ENCODE results near the gene NECAB2.

NECAB2 gene

DNA sequence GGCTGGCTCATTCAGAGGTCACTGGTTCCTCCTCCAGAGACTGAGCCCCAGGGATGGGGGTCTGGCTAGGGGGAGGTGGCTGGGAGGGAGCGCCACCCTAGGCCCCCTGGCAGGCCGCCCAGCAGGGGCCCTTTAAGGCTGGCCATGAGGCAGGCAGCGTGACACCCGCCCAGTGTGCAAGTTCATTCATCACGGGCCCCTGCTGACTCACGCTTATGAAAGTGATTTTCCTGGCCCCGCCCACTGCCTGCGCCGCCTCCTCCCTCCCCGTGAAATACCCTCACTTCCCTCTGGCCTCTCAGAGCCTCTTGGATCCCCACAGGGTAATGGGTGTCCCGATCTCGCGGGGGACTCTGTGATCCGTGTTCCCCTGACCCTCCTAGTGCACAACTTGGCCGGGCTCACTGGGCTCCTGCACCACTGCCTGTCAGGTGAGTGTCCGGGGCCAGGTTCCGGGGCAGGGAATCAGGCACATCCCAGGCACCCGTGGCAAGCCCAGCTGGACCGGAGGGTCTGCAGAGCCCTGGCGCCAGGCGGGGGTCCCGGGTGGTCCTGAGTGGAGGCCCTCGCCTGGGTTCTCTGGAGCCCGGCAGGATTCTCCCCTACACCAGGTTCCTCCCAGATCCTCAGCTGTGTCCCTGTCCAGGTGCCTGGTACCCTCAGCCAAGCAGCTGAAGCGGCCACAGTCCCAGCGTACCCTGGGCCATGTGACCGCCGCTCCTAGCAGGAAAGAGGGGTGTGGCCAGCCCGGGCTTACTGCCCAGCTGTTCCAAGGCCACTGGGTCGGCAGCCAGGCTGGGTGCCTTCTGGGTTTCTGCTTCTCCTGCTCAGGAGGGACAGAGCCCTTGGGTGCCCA is 14.9 kb upstream of the NECAB2 start, which contains the start of gene OSGIN1:
OSGIN1 (plus strand) TSS at position 301 of the 856 bp plus-strand sequence. CDS start 4,432 bp downstream, outside the sequence.
- no peak for DNase-seq

DNA sequence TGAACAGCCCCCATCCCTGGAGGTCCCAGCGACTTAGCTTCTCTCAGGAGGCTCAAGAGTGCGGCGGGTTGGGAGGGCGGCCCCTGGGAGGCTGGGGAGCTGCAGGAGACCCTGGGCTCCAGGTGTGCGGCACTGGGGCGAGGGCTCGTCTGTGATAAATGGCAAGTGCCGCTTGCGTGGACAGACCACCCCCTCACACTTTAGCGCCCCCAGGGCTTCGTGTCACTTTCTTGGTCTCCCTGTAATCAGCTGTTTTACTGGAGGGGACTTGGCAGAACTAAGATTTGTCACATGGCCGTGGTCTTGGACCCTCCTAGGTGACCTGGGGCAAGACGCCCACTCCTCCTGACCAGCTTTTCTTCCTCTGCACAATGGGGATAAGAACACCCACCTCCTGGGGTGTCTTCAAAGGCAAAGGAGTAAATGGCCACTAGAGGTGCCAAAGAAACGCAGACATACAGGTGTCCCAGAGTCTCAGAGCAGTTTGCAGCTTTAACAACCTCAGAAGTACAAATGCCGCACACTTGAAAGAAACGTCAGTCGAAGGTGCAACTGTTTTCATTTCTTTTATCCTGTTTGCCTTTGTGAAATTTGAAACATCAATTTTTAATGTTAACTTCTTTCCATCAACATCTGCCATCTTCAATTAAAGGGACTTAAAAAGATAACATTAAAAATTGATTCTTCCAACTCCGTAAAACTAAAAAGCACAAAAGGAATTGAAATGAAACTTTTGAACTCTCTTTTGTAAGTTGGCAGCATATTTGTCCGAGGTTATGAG is 14.1 kb upstream of the NECAB2 start:
- DNase-seq, result no peak

DNA sequence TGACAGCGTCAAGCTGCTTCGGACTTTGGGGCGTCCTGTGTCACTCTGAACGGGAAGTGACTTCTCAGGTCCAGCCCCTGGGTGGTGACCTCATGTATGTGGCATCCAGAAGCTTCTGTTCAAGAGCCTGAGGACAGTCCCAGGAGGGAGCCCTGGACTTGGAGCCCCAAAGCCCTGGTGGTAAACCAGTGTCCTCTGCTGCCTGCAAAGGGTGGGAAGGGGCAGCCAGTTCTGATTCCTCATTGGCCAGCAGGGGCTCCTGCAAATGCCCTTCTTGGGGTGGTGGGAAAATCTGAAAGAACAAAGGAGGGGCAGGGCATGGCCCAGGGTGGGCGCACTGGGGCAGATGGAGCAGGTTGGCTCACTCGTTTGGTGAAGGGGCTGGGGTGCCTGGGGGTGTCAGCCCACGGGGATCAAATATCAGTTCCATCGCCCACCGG is 13.4 kb upstream of the NECAB2 start:
- no peak for DNase-seq

DNA sequence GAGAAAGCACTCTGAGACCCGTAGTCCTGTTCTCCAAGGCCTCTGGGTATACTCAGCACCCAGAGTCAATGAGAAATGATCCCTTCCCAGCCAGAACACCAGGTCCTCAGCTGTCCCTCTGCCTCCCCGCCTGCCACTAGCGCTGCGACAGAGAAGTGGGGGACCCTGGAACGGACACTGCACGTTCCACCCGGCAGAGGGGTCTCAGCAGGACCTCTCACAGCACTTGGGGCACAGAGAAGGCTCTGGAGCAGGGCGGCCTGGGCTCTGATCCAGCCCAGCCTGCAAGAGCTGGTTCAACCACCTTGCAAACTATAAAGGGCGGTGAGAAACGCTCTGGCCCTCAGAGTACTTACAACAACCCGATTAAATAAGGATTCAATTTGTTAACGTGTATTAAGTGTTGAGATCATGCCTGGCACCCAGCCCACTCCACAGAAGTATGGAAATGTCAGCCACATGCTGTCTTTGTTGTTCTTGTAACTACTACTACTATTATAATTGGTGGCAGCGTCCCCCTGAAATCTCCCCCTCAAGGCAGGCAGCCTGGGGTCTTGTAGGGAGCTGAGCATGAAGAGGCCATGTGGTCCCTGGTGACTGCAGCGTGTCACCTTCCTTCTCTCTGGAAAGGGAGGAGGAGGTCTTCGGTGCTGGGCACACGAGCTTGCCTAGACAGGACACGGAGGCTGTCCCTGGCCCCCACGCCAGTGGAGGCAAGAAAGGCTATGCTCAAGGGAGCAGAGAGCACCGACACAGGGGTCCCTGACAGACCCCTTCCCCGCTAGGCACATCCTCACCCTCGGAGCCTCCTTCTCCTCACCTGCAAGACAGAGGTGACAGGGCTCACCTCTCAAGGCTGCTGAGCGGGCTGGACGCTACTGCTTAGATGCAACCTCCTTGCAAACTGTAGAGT is 12.6 kb upstream of the NECAB2 start:
- DNase-seq, result no peak

DNA sequence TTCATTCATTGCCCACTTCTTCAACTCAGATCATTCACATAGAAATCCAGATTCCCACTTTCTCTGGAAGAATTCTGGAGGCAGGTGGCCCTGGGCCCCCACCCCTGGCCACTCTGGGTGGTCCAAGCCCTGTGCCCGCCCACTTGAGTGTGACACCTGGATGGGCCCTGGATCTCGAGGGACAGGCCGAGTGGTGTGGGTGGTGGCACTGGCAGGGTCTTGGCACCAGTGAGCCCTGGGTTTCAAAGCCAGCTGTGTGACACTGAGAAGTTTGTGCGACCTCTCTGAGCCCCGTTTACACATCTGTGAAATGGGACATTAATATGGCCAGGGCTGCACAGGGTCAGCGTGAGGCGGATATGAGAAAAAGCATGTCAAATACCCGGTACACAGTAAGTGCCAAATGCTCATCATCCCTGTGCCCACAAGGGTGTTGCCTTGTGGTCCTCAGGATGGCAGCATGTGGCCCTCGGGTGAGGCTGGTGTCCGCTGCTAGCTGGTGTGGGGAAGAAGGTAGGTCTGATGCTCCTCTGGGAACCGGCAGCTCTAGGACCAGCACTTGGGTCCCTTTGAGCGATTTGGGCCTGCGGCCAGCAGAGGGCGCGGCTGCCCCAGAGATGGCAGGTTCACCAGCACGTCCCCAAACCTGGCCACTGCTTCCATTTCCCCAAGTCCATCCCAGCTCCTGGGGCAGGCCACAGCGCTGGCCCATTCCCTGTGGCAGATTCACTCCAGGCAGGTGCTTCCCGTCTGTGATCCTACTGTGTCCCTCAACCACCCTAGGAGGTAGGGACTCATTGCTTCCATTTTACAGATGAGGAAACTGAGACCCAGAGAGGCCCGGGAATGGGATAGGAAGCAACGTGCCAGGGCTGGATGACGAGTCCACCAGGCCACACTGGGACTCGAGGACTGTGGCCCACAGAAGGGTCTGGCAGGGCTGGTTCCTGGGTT is 11.4 kb upstream of the NECAB2 start:
- peak; percentile 40 for DNase-seq

DNA sequence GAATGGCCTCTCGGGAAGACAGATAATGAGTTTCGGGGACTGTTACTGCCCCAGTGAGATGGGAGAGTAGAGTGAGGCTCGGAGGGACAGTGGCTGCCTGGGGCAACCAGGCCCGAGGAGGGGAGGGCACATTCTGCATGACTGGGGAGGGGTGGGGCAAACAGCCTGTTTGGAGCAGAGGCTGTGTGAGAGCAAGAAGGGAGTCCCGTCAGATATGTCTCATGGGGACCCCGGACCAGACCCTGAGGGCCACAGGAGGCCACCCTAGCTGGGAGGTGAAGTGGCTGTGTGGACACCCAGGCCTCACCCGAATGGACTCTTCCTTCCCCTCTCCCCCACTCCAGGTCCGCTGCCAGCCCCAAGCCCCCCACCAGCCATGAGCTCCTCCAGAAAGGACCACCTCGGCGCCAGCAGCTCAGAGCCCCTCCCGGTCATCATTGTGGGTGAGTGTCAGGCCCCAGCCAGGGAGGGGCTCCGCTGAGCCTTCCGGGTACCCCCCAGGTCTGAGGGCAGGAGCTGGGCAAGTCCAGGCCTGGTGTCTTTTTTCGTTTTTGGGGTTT is 10.7 kb upstream of the NECAB2 start:
- no peak for DNase-seq

DNA sequence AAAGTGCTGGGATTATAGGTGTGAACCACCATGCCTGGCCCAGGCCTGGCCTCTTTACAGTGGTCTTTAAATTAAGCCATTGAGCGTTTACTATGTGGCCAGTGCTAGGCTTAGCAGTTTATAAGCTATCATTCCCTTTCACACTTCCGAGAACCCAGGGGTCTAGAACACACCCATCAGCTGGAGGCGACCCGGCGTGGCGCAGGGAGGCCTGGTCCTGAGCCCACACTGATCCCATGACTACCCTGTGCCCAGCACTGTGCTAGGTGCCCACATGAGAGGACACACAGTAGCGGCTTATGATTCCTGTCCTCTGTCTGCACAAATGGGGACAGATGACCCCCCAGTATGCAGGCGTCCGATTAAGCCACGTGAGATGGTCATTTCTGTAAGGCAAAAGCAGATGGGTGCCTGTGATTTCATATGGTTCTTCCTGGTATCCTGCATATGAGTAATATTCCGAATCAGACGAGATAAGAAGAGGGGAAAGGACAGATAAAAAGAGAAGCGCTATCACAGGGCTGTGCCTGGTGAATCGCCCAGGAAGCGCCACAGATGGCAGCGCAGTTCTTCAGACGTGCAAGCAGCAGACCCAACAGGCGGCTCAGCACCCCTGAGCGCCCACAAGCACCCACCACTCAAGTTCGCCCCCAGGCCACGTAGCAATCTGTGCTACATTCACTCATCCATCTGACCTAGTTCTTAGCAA is 9.8 kb upstream of the NECAB2 start:
- no peak for DNase-seq

DNA sequence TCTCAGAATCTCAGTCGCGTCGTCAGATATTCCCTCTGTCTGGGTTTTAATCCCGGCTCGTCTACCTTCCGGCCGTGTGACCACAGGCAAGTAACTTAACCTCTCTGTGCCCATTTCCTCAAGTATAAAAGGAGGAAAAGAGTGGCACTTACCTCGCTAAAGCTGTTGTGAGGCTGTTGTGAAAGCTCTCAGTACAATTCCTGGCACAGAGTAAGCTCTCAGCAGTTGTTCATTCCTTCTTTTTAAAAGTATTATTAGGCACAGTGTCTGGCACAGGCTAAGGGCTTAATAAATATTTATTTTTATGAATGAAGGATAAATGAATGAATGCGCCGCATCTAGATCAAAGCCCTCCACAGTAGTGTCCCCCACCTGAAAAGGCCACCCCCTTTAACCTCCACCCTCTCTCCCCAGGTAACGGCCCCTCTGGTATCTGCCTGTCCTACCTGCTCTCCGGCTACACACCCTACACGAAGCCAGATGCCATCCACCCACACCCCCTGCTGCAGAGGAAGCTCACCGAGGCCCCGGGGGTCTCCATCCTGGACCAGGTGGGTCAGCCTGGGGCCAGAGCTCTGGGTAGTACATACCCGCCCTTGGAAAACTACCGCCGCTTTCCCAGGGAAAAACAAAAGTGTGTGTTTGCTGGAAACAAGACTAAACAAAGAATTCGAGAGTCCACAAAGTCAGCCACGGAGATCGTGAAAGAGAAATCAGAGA is 9.0 kb upstream of the NECAB2 start:
- DNase-seq, result no peak

DNA sequence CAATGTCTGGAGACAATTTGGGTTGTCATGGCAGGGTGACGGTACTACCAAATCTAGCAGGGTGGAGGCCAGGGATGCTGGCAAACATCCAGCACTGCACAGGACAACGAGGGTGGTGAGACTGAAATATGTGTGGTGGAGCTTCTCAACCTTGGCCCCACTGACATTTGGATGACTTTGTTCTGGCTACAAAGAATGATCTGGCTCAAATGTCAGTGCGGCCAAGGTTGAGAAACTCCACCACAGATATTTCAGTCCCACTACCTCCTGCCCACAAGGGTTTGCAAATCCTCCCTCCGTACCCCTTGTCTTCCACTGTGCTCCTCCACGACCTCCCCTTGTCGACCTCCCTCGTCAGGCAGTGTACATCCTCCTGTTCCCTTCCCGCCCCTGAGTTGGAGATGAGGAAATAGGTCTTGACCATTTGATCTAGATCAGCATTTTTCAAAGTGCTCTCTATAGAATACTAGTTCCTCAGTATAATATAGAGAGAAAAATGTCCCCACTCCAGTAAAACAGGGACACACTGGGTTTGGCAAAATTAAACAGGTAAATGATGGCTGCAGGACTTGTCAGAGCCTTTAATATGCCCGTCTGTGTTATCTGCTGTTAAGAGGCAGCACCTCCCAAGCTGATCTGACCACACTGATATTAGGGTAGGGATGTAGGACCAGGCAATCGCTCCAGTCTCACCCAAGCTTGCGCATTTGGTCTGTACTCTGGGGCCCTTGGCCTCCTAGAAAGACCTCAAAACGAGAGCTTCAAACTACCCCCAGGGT is 8.2 kb upstream of the NECAB2 start:
- DNase-seq, result no peak

DNA sequence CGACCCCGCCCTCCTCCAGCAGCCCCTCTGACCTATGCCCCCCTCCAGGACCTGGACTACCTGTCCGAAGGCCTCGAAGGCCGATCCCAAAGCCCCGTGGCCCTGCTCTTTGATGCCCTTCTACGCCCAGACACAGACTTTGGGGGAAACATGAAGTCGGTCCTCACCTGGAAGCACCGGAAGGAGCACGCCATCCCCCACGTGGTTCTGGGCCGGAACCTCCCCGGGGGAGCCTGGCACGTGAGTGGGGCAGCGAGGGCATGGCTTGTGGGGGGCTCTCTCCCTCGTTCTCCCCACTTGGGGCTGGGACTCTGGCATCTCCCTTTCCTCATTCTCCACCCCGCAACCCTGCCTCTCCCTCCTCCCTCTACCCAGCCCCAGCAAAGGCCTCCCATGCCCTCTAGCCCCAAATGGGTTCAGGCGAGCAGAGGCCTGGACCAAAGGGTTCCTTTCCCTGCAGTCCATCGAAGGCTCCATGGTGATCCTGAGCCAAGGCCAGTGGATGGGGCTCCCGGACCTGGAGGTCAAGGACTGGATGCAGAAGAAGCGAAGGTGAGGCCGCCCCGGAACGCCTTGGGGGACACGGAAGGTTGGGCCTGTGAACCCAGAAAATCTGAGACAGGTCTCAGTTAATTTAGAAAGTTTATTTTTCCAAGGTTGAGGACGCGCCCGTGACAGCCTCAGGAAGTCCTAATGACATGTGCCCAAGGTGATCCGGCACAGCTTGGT is 7.4 kb upstream of the NECAB2 start:
- DNase-seq, result no peak

DNA sequence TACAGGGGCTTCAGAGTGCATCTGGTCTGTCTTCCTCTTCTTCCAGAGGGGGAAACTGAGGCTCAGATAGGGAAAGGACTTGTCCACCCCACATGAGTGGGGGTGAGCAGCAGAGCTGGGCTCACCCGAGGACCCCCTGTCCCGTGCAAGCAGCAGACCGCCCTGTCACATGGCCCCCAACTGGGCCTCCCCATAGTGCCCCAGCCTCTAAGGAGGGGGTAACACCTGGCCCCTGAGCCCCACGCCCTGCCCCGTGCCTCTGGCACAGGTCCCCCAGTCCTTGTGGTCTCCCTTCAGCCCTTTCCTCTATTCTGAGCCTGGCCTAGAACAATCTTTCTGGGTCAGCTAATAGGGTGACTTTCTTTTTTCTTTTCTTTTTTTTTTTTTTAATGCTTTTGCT is 6.5 kb upstream of the NECAB2 start:
- no peak for DNase-seq

DNA sequence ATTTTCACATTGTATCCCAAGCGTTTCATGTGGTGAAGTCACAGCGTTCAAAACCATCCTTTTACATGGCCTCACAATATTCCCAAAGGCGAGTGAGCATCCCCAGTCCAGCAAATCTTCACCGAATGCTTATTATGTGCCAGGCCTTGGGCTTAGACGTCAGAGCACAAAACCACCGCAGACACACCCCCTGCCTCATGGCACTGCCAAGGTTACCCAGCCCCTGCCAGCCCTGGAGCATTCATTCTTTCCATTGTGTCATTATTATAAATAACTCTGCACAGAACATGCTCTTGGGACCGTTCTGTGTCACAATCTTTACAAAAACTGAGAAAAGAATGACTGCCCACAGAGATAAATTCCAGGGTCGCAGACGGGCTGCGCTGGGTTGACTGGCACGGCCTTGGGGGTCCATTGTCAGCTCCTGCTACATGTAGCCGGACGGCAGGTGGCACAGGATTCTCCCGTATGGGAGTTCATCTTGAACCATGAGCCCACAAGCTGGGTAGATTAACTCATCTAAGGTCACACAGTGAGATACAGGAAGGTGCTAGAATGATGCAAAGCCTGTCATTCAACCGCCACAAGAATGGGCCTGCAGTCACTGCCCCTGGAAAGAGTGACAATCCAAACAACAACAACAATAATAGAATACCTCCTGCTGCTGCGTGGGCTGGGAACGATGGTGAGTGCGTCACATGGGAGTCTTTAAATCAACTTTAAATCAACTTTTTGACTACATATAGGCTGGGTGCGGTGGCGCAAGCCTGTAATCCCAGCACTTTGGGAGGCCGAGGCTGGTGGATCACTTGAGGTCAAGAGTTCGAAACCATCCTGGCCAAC is 4.5 kb upstream of the NECAB2 start:
- no peak for DNase-seq

DNA sequence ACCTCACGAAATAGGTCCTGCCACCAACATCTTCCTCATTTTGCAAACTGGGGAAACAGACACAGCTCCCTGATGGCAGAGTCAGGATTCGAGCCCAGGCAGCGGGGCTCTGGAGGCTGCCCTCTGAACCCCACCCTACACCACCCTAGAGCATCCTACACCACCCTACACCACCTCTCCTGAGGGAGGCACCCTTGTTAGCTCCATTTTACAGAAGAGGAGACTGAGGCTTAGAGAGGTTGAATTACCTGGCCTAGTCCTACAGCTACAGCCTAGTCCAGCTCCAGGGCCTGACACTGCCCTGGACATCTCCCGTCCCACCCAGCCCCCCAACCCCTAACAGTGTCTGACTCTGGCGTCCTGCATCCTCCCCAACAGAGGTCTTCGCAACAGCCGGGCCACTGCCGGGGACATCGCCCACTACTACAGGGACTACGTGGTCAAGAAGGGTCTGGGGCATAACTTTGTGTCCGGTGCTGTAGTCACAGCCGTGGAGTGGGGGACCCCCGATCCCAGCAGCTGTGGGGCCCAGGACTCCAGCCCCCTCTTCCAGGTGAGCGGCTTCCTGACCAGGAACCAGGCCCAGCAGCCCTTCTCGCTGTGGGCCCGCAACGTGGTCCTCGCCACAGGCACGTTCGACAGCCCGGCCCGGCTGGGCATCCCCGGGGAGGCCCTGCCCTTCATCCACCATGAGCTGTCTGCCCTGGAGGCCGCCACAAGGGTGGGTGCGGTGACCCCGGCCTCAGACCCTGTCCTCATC is 3.2 kb upstream of the NECAB2 start:
- DNase-seq, result no peak

DNA sequence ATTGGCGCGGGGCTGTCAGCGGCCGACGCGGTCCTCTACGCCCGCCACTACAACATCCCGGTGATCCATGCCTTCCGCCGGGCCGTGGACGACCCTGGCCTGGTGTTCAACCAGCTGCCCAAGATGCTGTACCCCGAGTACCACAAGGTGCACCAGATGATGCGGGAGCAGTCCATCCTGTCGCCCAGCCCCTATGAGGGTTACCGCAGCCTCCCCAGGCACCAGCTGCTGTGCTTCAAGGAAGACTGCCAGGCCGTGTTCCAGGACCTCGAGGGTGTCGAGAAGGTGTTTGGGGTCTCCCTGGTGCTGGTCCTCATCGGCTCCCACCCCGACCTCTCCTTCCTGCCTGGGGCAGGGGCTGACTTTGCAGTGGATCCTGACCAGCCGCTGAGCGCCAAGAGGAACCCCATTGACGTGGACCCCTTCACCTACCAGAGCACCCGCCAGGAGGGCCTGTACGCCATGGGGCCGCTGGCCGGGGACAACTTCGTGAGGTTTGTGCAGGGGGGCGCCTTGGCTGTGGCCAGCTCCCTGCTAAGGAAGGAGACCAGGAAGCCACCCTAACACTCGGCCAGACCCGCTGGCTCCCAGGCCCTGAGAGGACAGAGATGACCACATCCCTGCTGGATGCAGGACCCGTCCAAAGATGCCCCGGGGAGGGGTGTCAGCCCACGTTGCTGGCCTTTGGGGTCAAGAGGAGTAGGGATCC is 2.4 kb upstream of the NECAB2 start:
- no peak for DNase-seq

DNA sequence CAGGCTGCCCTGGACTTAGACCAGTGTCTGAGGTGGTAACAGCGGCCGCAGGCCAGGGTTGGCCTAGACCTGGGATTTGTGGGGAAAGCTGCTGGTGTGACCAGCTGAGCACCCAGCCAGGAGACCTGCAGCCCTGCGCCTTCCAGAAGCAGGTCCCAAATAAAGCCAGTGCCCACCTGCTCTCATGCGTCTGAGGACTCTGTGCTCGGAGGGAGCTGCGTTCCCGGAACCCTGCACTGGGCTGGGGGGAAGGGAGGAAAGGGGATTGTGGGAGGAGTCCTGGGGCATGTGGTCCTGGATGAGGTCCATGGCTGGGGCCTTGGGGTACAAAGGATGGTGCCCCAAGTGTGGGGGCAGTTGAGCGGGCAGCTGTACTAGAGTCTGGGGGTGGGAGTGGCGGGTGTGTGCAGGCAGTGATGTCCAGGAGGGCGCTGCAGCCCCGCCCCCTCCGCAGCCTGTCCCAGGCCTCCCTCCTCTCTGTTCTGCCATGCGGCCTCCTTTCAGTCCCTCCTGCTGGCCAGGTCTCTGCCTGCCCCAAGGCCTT is 1.8 kb upstream of the NECAB2 start:
- DNase-seq, result no peak

DNA sequence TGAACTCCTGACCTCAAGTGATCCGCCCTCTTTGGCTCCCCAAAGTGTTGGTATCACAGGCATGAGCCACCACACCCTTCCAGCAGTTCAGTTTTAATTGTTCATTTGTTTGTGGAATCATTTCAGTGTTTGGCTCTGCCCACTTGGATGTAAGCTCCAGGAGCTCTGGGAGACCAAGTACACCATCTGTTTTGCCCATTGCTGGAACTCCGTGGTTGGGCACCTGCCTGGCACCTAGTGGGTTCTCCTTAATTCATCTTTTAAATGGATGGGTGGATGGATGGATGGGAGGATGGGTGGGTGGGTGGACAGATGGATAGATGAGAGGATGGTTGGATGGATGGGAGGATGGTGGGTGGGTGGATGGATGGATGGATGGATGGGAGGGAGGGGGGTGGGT is 953 bp upstream of the NECAB2 start:
- DNase-seq, result no peak
